Measurements from ENCODE around the gene TAS2R16.

- TF ChIP-seq IRX3 (CRISPR knock-in tag; IDR thresholded peaks at IDR 0.05; ENCODE audit: borderline replicate concordance, low read depth) (no peak), EZH2 (conservative IDR thresholded peaks at IDR 0.05; ENCODE audit: low read depth, low read length) (no peak), TBL1XR1 (IDR thresholded peaks at IDR 0.05; ENCODE audit: borderline replicate concordance, low read length, partially characterized antibody) (no peak), PHF5A (CRISPR knock-in tag; IDR thresholded peaks at IDR 0.05; ENCODE audit: low read depth, unreplicated experiment) (no peak)
Observed at GRCh38 chr7:122987463-122987862, 8.0 kb downstream of the TAS2R16 start.

Measured in HepG2 (cell line).